PC-3 (cell line): Measurements from ENCODE around the gene THUMPD2. TPM values are rescaled to one million over a fixed set of nuclear protein-coding genes. Genes with fewer than 3 reads are reported as not detected.

ENCODE experiments used
- ATAC-seq: fragments of 200-7000 bp; cut with Tn5 transposase; 2 replicates; pipeline ENCODE4 v1.9.1; 2020; ENCODE audit warnings: mild to moderate bottlenecking, moderate library complexity
- BruUV-seq: library from RNA; stranded (reverse); fragments of 400-500 nt; replicated peaks from 2 replicates; lab custom pipeline; 2021; lab: Mats Ljungman, UMichigan
- CTCF ChIA-PET: fragments of 300-600 bp; sonication (Branson Sonifier 250); formaldehyde crosslinking; loops from one replicate; lab custom pipeline; 2022; ENCODE audit warnings: antibody characterized with exemption; lab: Charles Lee
- POLR2A ChIA-PET: fragments of 300-600 bp; sonication (Branson Sonifier 250); formaldehyde crosslinking; loops from one replicate; lab custom pipeline; 2022; ENCODE audit warnings: antibody characterized with exemption; ENCODE audit not compliant: unreplicated experiment; lab: Charles Lee
- DNase-seq: peaks from one replicate; pipeline ENCODE4 v3.0.0-alpha.2; 2015
- H2AFZ ChIP-seq: fragments of 300-600 bp; sonication (generic); 2 replicates; pipeline ENCODE4 v1.6.0; 2016; ENCODE audit warnings: antibody characterized with exemption, low read length
- H3F3A ChIP-seq: fragments of 300-600 bp; sonication (generic); one replicate; pipeline ENCODE4 v1.6.0; 2017; ENCODE audit warnings: antibody characterized with exemption, low read length, control low read depth, mild to moderate bottlenecking; ENCODE audit not compliant: unreplicated experiment
- H3K27ac ChIP-seq: fragments of 300-600 bp; sonication (generic); 2 replicates; pipeline ENCODE4 v1.5.1; 2016; ENCODE audit warnings: mild to moderate bottlenecking, low read length
- H3K27me3 ChIP-seq: fragments of 300-600 bp; sonication (generic); 2 replicates; pipeline ENCODE4 v1.6.1; 2016; ENCODE audit warnings: low read length, mixed read lengths
- H3K36me3 ChIP-seq: fragments of 300-600 bp; sonication (generic); 2 replicates; pipeline ENCODE4 v1.6.1; 2016; ENCODE audit warnings: low read depth, mixed run types, low read length, mixed read lengths
- H3K4me1 ChIP-seq: fragments of 300-600 bp; sonication (generic); 2 replicates; pipeline ENCODE4 v1.5.1; 2016; ENCODE audit warnings: low read length; ENCODE audit not compliant: insufficient read depth
- H3K4me2 ChIP-seq: fragments of 300-600 bp; sonication (generic); 2 replicates; pipeline ENCODE4 v1.6.0; 2016; ENCODE audit warnings: low read length
- H3K4me3 ChIP-seq: fragments of 300-600 bp; sonication (generic); 2 replicates; pipeline ENCODE4 v1.5.1; 2016; ENCODE audit warnings: mild to moderate bottlenecking, low read length, mixed read lengths
- H3K79me2 ChIP-seq: fragments of 300-600 bp; sonication (generic); 2 replicates; pipeline ENCODE4 v1.6.1; 2017; ENCODE audit warnings: low read length, mixed read lengths
- H3K9ac ChIP-seq: fragments of 300-600 bp; sonication (generic); 2 replicates; pipeline ENCODE4 v1.6.0; 2016; ENCODE audit warnings: mild to moderate bottlenecking, low read length
- H3K9me2 ChIP-seq: fragments of 300-600 bp; sonication (generic); replicated peaks from 2 replicates; pipeline ENCODE4 v1.6.1; 2016; ENCODE audit warnings: mixed run types, low read length, mixed read lengths
- H3K9me3 ChIP-seq: fragments of 300-600 bp; sonication (generic); 2 replicates; pipeline ENCODE4 v1.6.1; 2016; ENCODE audit warnings: low read length, mixed read lengths
- H4K20me1 ChIP-seq: fragments of 300-600 bp; sonication (generic); 2 replicates; pipeline ENCODE4 v1.6.1; 2016; ENCODE audit warnings: low read length, mixed read lengths
- EZH2 ChIP-seq: fragments of 300-600 bp; sonication (generic); IDR thresholded peaks from one replicate; pipeline ENCODE4 v1.6.1; 2017; ENCODE audit warnings: antibody characterized with exemption, mild to moderate bottlenecking, low read length; ENCODE audit not compliant: unreplicated experiment
- EZH2phosphoT487 ChIP-seq: fragments of 300-600 bp; sonication (generic); IDR thresholded peaks from 2 replicates; pipeline ENCODE4 v1.6.1; 2018; ENCODE audit warnings: mild to moderate bottlenecking, antibody characterized with exemption, low read length, borderline replicate concordance
- intact Hi-C: fragments of 100-400 bp; cut with micrococcal nuclease; formaldehyde crosslinking; loops from 2 replicates; pipeline ENCODE4 v1.9.0; 2023
- total RNA-seq: library from RNA; depleted of rRNA; stranded (reverse); fragments of >200 nt; gene quantifications from 2 replicates; pipeline ENCODE4 v1.2.3, GENCODE V29; 2014
- TF ChIP-seq, protein P1 (sequence below): fragments of 300-600 bp; sonication (generic); conservative IDR thresholded peaks from 2 replicates; pipeline ENCODE4 v1.5.1; 2017; ENCODE audit warnings: antibody characterized with exemption, low read depth, mild to moderate bottlenecking, low read length

The THUMPD2 gene
- total RNA-seq, 1 experiment from 2014 or later: 10.2 TPM

DNA sequence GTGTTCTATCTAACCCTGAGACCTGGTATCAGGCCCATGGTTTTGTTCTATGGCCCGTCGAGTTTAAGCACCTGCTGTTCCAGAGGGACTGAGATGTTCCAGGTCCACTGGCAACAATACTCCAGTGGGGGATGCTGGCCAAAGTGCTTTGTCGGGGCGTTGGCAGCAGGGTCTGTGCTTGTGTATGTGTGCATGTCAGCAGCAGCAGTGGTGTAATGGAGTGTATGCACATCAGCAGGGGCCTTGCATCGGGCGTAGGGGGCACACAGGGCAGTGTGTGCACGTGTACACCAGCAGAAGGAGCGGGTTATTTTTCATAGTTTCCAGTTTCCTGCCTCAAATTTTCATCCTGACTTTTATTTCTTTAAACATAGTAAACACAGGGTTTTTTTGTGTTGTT, 37.8 kb upstream of the THUMPD2 start:
- BruUV-seq: no TSS peak

GRCh38 chr2:39816428-39816827, 37.4 kb upstream of the THUMPD2 start:
- ATAC-seq (no peak), DNase-seq (no peak)
- no peak overlapping the region for H2AFZ ChIP-seq
- H3K36me3 ChIP-seq: no peaks in the 10 kb centered on the region
- no peaks in the 10 kb centered on the region; the same call in 1 of the 2 replicates for H3K9me3 ChIP-seq
- no peak for TF ChIP-seq EZH2
- TF ChIP-seq, protein P1, sequence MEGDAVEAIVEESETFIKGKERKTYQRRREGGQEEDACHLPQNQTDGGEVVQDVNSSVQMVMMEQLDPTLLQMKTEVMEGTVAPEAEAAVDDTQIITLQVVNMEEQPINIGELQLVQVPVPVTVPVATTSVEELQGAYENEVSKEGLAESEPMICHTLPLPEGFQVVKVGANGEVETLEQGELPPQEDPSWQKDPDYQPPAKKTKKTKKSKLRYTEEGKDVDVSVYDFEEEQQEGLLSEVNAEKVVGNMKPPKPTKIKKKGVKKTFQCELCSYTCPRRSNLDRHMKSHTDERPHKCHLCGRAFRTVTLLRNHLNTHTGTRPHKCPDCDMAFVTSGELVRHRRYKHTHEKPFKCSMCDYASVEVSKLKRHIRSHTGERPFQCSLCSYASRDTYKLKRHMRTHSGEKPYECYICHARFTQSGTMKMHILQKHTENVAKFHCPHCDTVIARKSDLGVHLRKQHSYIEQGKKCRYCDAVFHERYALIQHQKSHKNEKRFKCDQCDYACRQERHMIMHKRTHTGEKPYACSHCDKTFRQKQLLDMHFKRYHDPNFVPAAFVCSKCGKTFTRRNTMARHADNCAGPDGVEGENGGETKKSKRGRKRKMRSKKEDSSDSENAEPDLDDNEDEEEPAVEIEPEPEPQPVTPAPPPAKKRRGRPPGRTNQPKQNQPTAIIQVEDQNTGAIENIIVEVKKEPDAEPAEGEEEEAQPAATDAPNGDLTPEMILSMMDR: no peak
- no peak for TF ChIP-seq EZH2phosphoT487
- H3K79me2 ChIP-seq: no peaks in the 10 kb centered on the region
- H4K20me1 ChIP-seq: no peaks in the 10 kb centered on the region
- intact Hi-C loops: no loop called here
- POLR2A ChIA-PET: no interaction called here
- no TSS peak for BruUV-seq
- no peak overlapping the region for H3K27ac ChIP-seq
- H3K9me2 ChIP-seq: no peaks in the 10 kb centered on the region
- CTCF ChIA-PET: no interaction called here
- H3F3A ChIP-seq: no peaks in the 10 kb centered on the region
- no peaks in the 10 kb centered on the region for H3K4me1 ChIP-seq
- H3K27me3 ChIP-seq: no peaks in the 10 kb centered on the region
- no peak overlapping the region for H3K4me3 ChIP-seq
- H3K4me2 ChIP-seq: no peak overlapping the region
- no peak overlapping the region for H3K9ac ChIP-seq

More for the DNA sequence above, 37.8 kb upstream of the THUMPD2 start:
- Histone ChIP-seq H3K36me3 (no peaks in the 10 kb centered on the region), H3K4me2 (no peak overlapping the region), H3K79me2 (no peaks in the 10 kb centered on the region), H3K27me3 (no peaks in the 10 kb centered on the region), H3K4me1 (no peaks in the 10 kb centered on the region), H3K9me2 (no peaks in the 10 kb centered on the region), H3K4me3 (no peak overlapping the region), H3K27ac (no peak overlapping the region), H3K9ac (no peak overlapping the region), H2AFZ (no peak overlapping the region), H3F3A (no peaks in the 10 kb centered on the region), H3K9me3 (no peaks in the 10 kb centered on the region; the same call in 1 of the 2 replicates), H4K20me1 (no peaks in the 10 kb centered on the region)
- ATAC-seq: no peak
- ChIA-PET POLR2A (no interaction called here), CTCF (no interaction called here)
- intact Hi-C loops: no loop called here
- no peak for TF ChIP-seq EZH2
- no peak for TF ChIP-seq EZH2phosphoT487
- TF ChIP-seq, protein P1: no peak
- no peak for DNase-seq

GRCh38 chr2:39805936-39806608, 27.0 kb upstream of the THUMPD2 start:
- intact Hi-C loops: no loop called here
- no TSS peak for BruUV-seq
- no peak for ATAC-seq

More at GRCh38 chr2:39805936-39806608, 27.0 kb upstream of the THUMPD2 start:
- no peaks in the 10 kb centered on the region for H3K9me2 ChIP-seq
- no peaks in the 10 kb centered on the region for H3K27me3 ChIP-seq
- no peaks in the 10 kb centered on the region for H3K4me1 ChIP-seq
- POLR2A ChIA-PET: no interaction called here
- TF ChIP-seq EZH2phosphoT487: no peak
- no peak for TF ChIP-seq EZH2
- TF ChIP-seq, protein P1: no peak
- CTCF ChIA-PET: no interaction called here
- DNase-seq: no peak
- H2AFZ ChIP-seq: no peak overlapping the region
- no peaks in the 10 kb centered on the region for H3K36me3 ChIP-seq
- no peak overlapping the region for H3K4me3 ChIP-seq
- H3K4me2 ChIP-seq: no peak overlapping the region
- H3K79me2 ChIP-seq: no peaks in the 10 kb centered on the region
- no peaks in the 10 kb centered on the region for H3F3A ChIP-seq
- H3K27ac ChIP-seq: no peak overlapping the region
- no peaks in the 10 kb centered on the region for H4K20me1 ChIP-seq
- no peak overlapping the region for H3K9ac ChIP-seq
- 0 out of 2 replicates have a peak, but pooled peaks cover 8% of the 10 kb centered on the region for H3K9me3 ChIP-seq
